Lung (tissue), 12 donors: ENCODE data around the gene SCN4A. TPM values are rescaled to one million over a fixed set of nuclear protein-coding genes. Genes with fewer than 3 reads are reported as not detected.

ENCODE experiments used
- ATAC-seq: fragments of 200-7000 bp; cut with Tn5 transposase; one replicate; pipeline ENCODE4 v1.9.1; 2020; ENCODE audit warnings: moderate number of reproducible peaks; ENCODE audit not compliant: insufficient read depth, low FRiP score
- DNase-seq, 3 donors: peaks; one replicate each; pipeline ENCODE4 v3.0.0-alpha.2; 2013 to 2017
- H3K27ac ChIP-seq, 2 donors: one replicate each; pipeline ENCODE4 v1.5.1; 2013; ENCODE audit warnings: mild to moderate bottlenecking in 2 of 2, moderate library complexity in 2 of 2, control low read depth in 1 of 2, inconsistent platforms in 1 of 2, low read depth in 1 of 2, low read length in 1 of 2
- H3K27me3 ChIP-seq, 3 donors: one replicate each; pipeline ENCODE4 v1.5.1; 2013; ENCODE audit warnings: low read length in 2 of 3; ENCODE audit not compliant: control insufficient read depth in 3 of 3, insufficient read depth in 3 of 3
- H3K36me3 ChIP-seq, 4 donors: one replicate each; pipeline ENCODE4 v1.5.1; 2013; ENCODE audit warnings: low read length in 4 of 4, mild to moderate bottlenecking in 1 of 4, moderate library complexity in 1 of 4; ENCODE audit not compliant: control insufficient read depth in 4 of 4, insufficient read depth in 4 of 4
- H3K4me1 ChIP-seq, 5 donors: one replicate each; pipeline ENCODE4 v1.5.1; 2013; ENCODE audit warnings: low read length in 5 of 5, mild to moderate bottlenecking in 2 of 5, moderate library complexity in 1 of 5; ENCODE audit not compliant: control insufficient read depth in 5 of 5, insufficient read depth in 5 of 5
- H3K4me3 ChIP-seq: one replicate; pipeline ENCODE4 v1.5.1; 2013; ENCODE audit warnings: mild to moderate bottlenecking, control low read depth, moderate library complexity
- H3K9ac ChIP-seq, 2 donors: one replicate each; pipeline ENCODE4 v1.5.1; 2013; ENCODE audit warnings: low read length in 2 of 2, control low read depth in 1 of 2; ENCODE audit not compliant: insufficient read depth in 1 of 2
- H3K9me3 ChIP-seq, 4 donors: one replicate each; pipeline ENCODE4 v1.5.1; 2013; ENCODE audit warnings: low read length in 3 of 4, mild to moderate bottlenecking in 1 of 4, moderate library complexity in 1 of 4; ENCODE audit not compliant: control insufficient read depth in 4 of 4, insufficient read depth in 3 of 4
- CTCF ChIP-seq: IDR thresholded peaks from 2 replicates; pipeline ENCODE4 v1.5.1; 2012; ENCODE audit warnings: mild to moderate bottlenecking; ENCODE audit errors: control extremely low read depth, extremely low read depth
- WGBS, 2 donors: extraction: QIAGEN DNeasy Blood & Tissue Kit; methylation state at CpG; one replicate each; pipeline ENCODE4 v1.1.7; 2013; 5-methylcytosine and 5-hydroxymethylcytosine counted together
- polyA plus RNA-seq, 2 donors: library from polyadenylated mRNA; stranded (reverse); fragments of 200-250 nt; gene quantifications; one replicate each; pipeline ENCODE4 v1.2.1, GENCODE V29; 2013
- total RNA-seq, 2 donors: library from RNA; depleted of rRNA in 1 of 2; stranded (reverse); fragments of >200 nt in 1 of 2; gene quantifications; one replicate each; pipeline ENCODE4 v1.2.1, GENCODE V29; 2014 to 2021
- donor health status: control.
- donor health status: control.
- donor health status: Bipolar disorder and iron deficiency.
- donor health status: healthy.
- donor health status: DM: yes; HTN: yes; CAD: no.

SCN4A gene
- total and polyA plus RNA-seq, 4 donors = 0.11 to 0.49 (median 0.22) TPM

GRCh38 chr17:63945784-63946439 lies 26.8 kb downstream of the SCN4A start:
- 53 to 56% methylated on average over 6 of the region's 6 CpGs for whole genome bisulfite sequencing, 2 donors
- ATAC-seq = no peak

GRCh38 chr17:63944736-63945499 lies 27.8 kb downstream of the SCN4A start:
- TF ChIP-seq CTCF = no peak
- peaks cover 0 to 4% (median 0%) of the 10 kb centered on the region in 5 donors for H3K4me1 ChIP-seq
- H3K27ac ChIP-seq = no peak overlapping the region
- WGBS, 2 donors = 88 to 95% methylated on average over 23 to 24 of the region's 24 CpGs
- ATAC-seq = no peak
- H3K36me3 ChIP-seq = no peaks in the 10 kb centered on the region
- no peak for DNase-seq
- H3K9ac ChIP-seq = no peak overlapping the region
- no peak overlapping the region for H3K4me3 ChIP-seq
- no peaks in the 10 kb centered on the region for H3K27me3 ChIP-seq
- H3K9me3 ChIP-seq = no peaks in the 10 kb centered on the region

More at GRCh38 chr17:63945784-63946439, 26.8 kb downstream of the SCN4A start:
- Histone ChIP-seq H3K27ac (no peak overlapping the region), H3K36me3 (no peaks in the 10 kb centered on the region), H3K4me3 (no peak overlapping the region), H3K9me3 (no peaks in the 10 kb centered on the region), H3K9ac (no peak overlapping the region), H3K4me1 (peaks cover 0 to 4% (median 0%) of the 10 kb centered on the region in 5 donors), H3K27me3 (no peaks in the 10 kb centered on the region)
- DNase-seq = no peak
- TF ChIP-seq CTCF = no peak

- WGBS, 2 donors = 83 to 84% methylated on average over 9 of the region's 9 CpGs
- ATAC-seq (no peak), DNase-seq (no peak)
- Histone ChIP-seq H3K4me1 (peaks cover 0 to 4% (median 0%) of the 10 kb centered on the region in 5 donors), H3K9me3 (no peaks in the 10 kb centered on the region), H3K27me3 (no peaks in the 10 kb centered on the region), H3K4me3 (no peak overlapping the region), H3K9ac (no peak overlapping the region), H3K27ac (no peak overlapping the region), H3K36me3 (no peaks in the 10 kb centered on the region)
- TF ChIP-seq CTCF = no peak
Measured at GRCh38 chr17:63943745-63944144, 29.0 kb downstream of the SCN4A start.
